Colonic mucosa (tissue), 4 donors: Measurements from ENCODE around the gene HID1. TPM values are rescaled to one million over a fixed set of nuclear protein-coding genes. Genes with fewer than 3 reads are reported as not detected.
A peak's percentile ranks its signal among the peaks of the same experiment; 100 is the strongest.
"Not testable (repeated sequence)": the region's sequence is repeated elsewhere in the genome, so short reads cannot be mapped to it uniquely, and the experiment has no call there.

Source experiments
- DNase-seq: peaks from one replicate; pipeline ENCODE4 v3.0.0-alpha.2; 2020
- H3K27ac ChIP-seq: fragments of 200-600 bp; one replicate; pipeline ENCODE4 v1.8.0; 2021
- H3K27me3 ChIP-seq: fragments of 200-600 bp; one replicate; pipeline ENCODE4 v1.8.0; 2021
- H3K36me3 ChIP-seq: fragments of 200-600 bp; one replicate; pipeline ENCODE4 v1.8.0; 2021
- H3K4me1 ChIP-seq: fragments of 200-600 bp; one replicate; pipeline ENCODE4 v1.8.0; 2021; ENCODE audit warnings: mild to moderate bottlenecking
- H3K4me3 ChIP-seq: fragments of 200-600 bp; one replicate; pipeline ENCODE4 v1.8.0; 2021
- H3K9ac ChIP-seq, 2 donors: one replicate each; pipeline ENCODE4 v1.7.0; 2013; ENCODE audit warnings: control low read depth in 2 of 2, low read depth in 2 of 2, low read length in 2 of 2
- H3K9me3 ChIP-seq: fragments of 200-600 bp; one replicate; pipeline ENCODE4 v1.8.0; 2021
- intact Hi-C: fragments of 100-400 bp; cut with DNase I; formaldehyde crosslinking; loops from one replicate; pipeline ENCODE4 v1.14.1; 2022
- total RNA-seq, 2 donors: library from RNA; stranded (reverse); fragmentation: NEBNext Ultra II Directional in 1 of 2; extraction: Animal tissue kit (Norgen Biotek cat#: 25700) in 1 of 2; gene quantifications; one replicate each; pipeline ENCODE4 v1.2.1, GENCODE V29; 2021
- TF ChIP-seq, protein P1 (sequence below): fragments of 200-600 bp; IDR thresholded peaks from one replicate; pipeline ENCODE4 v1.8.0; 2022; ENCODE audit warnings: antibody characterized with exemption, mild to moderate bottlenecking
- donor health status: healthy.
- donor health status: DM: no; HTN: no; CAD: no.
- donor health status: DM: no; HTN: no; CAD: no.

The HID1 gene
- total RNA-seq, 2 donors from 2014 or later: 47.8 to 54.8 TPM

DNA sequence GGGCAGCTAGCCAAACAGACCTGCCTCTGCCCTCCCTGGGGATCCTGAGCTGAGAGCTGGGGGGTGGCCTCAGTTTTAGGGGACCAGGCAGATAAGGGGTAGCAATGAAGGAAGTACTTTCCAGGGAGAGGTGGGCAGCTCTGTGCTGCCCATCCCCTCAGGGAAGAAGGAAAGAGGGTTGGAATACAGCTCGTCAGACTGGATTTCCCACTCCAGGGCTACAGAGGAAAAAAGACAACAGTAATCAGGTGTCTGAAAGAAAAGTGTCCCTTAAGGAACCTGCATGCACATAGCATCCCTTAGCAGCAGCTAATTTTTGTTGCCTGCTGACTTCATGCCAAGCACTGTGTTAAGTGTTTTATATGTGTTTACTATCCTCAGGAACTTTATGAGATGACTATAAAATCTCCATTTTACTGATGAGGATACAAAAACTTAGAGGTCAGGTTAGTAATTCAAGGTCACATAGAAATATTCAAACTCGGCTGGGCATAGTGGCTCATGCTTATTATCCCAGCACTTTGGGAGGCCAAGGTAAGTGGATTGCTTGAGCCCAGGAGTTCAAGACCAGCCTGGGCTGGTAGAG lies 36.7 kb upstream of the HID1 start:
- Histone ChIP-seq H3K9ac (peak overlapping the region in 1 of 2 donors; percentile 16), H3K27me3 (no peaks in the 10 kb centered on the region), H3K9me3 (no peaks in the 10 kb centered on the region), H3K4me3 (no peak overlapping the region), H3K4me1 (peaks cover 9% of the 10 kb centered on the region), H3K36me3 (no peaks in the 10 kb centered on the region), H3K27ac (no peak overlapping the region)
- TF ChIP-seq, protein P1, sequence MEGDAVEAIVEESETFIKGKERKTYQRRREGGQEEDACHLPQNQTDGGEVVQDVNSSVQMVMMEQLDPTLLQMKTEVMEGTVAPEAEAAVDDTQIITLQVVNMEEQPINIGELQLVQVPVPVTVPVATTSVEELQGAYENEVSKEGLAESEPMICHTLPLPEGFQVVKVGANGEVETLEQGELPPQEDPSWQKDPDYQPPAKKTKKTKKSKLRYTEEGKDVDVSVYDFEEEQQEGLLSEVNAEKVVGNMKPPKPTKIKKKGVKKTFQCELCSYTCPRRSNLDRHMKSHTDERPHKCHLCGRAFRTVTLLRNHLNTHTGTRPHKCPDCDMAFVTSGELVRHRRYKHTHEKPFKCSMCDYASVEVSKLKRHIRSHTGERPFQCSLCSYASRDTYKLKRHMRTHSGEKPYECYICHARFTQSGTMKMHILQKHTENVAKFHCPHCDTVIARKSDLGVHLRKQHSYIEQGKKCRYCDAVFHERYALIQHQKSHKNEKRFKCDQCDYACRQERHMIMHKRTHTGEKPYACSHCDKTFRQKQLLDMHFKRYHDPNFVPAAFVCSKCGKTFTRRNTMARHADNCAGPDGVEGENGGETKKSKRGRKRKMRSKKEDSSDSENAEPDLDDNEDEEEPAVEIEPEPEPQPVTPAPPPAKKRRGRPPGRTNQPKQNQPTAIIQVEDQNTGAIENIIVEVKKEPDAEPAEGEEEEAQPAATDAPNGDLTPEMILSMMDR: no peak
- DNase-seq: peak; percentile 45
- intact Hi-C loops: loop anchor here (5.0 kb wide), 1 partner anchor 47 kb away; no protein-coding TSS in a partner anchor

DNA sequence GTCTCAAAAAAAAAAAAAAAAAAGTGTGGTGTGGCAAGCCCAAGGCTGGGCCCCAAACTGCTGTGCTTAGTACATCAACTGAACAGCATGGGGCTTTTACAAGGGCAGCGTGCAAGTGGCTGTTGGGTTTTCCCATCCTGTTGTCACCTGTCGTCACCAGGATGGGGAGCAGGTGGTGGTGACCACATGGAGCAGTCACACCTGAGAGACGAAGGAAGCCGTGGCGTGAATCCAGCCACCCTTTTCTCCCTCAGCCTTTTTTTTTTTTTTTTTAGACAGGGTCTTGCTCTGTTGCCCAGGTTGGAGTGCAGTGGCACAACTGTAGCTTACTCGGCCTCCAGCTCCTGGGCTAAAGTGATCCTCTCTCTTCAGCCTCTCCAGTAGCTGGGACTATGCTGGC lies 35.8 kb upstream of the HID1 start:
- intact Hi-C loops: loop anchor here (5.0 kb wide), 1 partner anchor 46 kb away; no protein-coding TSS in a partner anchor
- H3K36me3 ChIP-seq: no peaks in the 10 kb centered on the region
- H3K9me3 ChIP-seq: no peaks in the 10 kb centered on the region
- H3K27me3 ChIP-seq: no peaks in the 10 kb centered on the region
- no peak for DNase-seq
- H3K4me3 ChIP-seq: no peak overlapping the region
- no peak overlapping the region for H3K27ac ChIP-seq
- H3K4me1 ChIP-seq: peaks cover 4% of the 10 kb centered on the region
- no peak overlapping the region for H3K9ac ChIP-seq
- TF ChIP-seq, protein P1: no peak

DNA sequence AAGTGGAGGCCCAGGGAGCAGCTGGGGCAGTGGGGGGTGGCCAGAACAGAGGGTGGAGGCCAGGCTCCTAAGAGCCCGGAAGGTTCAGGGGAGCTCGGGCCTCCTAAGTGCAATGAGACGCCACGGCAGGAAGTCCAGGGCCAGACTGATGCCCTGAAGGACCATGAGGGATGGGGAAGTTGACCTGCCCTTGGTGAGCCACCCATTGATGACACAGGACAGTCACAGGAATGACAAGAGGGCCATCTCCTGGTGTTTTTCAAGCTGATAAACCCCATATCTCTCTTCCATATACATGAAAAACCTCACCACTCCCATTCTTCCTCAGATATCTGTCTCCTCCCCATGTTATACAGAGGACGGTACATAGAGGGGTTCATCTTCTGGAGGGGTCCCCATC lies 34.1 kb upstream of the HID1 start:
- no peaks in the 10 kb centered on the region for H3K9me3 ChIP-seq
- H3K4me1 ChIP-seq: peaks cover 3% of the 10 kb centered on the region
- no peak overlapping the region for H3K4me3 ChIP-seq
- no peaks in the 10 kb centered on the region for H3K36me3 ChIP-seq
- no peak overlapping the region for H3K27ac ChIP-seq
- no peak overlapping the region for H3K9ac ChIP-seq
- H3K27me3 ChIP-seq: no peaks in the 10 kb centered on the region
- TF ChIP-seq, protein P1: no peak
- no peak for DNase-seq
- intact Hi-C loops: loop anchor here (5.0 kb wide), 1 partner anchor 44 kb away; no protein-coding TSS in a partner anchor

DNA sequence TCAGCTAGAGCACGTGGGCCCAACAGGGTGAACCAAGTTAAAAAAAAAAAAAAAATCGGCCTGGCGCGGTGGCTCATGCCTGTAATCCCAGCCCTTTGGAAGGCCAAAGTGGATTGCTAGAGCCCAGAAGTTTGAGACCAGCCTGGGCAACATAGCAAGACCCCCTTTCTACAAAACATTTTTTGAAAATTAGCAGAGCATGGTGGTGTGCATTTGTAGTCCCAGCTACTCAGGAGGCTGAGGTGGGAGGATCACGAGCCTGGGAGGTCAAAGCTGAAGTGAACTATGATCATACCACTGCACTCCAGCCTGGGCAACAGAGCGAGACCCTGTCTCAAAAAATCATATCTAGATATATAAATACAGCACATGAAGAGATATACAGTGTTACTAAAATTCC lies 33.5 kb upstream of the HID1 start:
- not testable (repeated sequence) for H3K4me3 ChIP-seq, H3K9me3 ChIP-seq, H3K27ac ChIP-seq, H3K36me3 ChIP-seq, H3K27me3 ChIP-seq, DNase-seq, H3K9ac ChIP-seq, H3K4me1 ChIP-seq
- intact Hi-C loops: loop anchor here (5.0 kb wide), 1 partner anchor 44 kb away; no protein-coding TSS in a partner anchor

DNA sequence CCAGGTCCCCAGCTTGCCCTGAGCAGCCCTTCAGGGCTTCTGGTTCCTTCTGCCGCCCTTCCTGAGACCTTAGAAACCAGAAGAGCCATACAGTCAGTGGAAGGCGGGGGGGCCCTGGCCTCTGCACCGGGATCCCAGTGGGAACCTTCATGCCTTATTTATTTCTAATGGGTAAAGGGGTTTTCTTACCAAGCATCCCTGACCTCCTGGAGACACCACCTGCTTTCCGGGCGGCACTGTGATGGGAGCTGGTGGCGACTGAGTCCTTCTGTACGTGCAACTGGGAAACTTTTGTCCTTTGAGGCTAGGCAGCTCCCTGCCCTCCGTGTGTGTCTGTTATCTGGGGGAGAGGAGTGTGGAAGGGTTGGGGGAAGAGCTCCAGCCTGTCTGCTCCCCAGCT lies 32.7 kb upstream of the HID1 start:
- no peak overlapping the region for H3K4me3 ChIP-seq
- intact Hi-C loops: loop anchor here (5.0 kb wide), 1 partner anchor 43 kb away; no protein-coding TSS in a partner anchor
- no peaks in the 10 kb centered on the region for H3K4me1 ChIP-seq
- no peak for DNase-seq
- no peak overlapping the region for H3K9ac ChIP-seq
- no peaks in the 10 kb centered on the region for H3K9me3 ChIP-seq
- H3K27ac ChIP-seq: no peak overlapping the region
- no peaks in the 10 kb centered on the region for H3K27me3 ChIP-seq
- TF ChIP-seq, protein P1: no peak
- H3K36me3 ChIP-seq: no peaks in the 10 kb centered on the region

DNA sequence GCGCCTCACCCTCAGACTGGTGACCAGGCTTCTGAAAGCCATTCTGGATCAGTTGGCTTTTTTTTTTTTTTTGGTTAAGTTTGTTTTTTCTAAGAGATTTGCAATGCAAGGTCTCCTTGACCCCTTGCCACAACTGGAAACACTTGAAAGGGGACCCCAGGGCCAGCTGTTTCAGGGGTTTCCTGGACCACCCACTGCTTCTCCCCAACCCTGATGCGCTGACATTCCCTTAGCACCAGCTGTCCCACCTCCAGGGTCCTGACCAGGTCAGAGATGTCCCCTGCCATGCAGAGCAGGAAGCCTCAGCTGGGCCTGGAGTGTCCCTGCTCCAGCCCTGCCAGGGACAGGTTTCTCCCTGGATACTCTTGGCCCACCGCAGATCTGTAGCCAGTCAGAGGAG lies 31.8 kb upstream of the HID1 start:
- H3K27ac ChIP-seq: no peak overlapping the region
- H3K4me1 ChIP-seq: no peaks in the 10 kb centered on the region
- H3K36me3 ChIP-seq: no peaks in the 10 kb centered on the region
- no peaks in the 10 kb centered on the region for H3K27me3 ChIP-seq
- no peak for DNase-seq
- intact Hi-C loops: no loop called here
- no peak overlapping the region for H3K9ac ChIP-seq
- TF ChIP-seq, protein P1: no peak
- H3K9me3 ChIP-seq: no peaks in the 10 kb centered on the region
- H3K4me3 ChIP-seq: no peak overlapping the region
